H9 (cell line): Measurements from ENCODE around the gene MYO15B. TPM values are rescaled to one million over a fixed set of nuclear protein-coding genes. Genes with fewer than 3 reads are reported as not detected.

Experiments
- DNase-seq: peaks from one replicate; pipeline ENCODE4 v3.0.0-alpha.2; 2017
- H2AFZ ChIP-seq: one replicate; pipeline ENCODE4 v1.6.1; 2013; ENCODE audit warnings: mild to moderate bottlenecking, low read length, control low read depth, moderate library complexity
- H2AK5ac ChIP-seq: 2 replicates; pipeline ENCODE4 v1.6.1; 2013; ENCODE audit warnings: low read length, control low read depth, mixed read lengths; ENCODE audit not compliant: insufficient read length
- H2BK120ac ChIP-seq: one replicate; pipeline ENCODE4 v1.6.1; 2013; ENCODE audit warnings: low read depth, mild to moderate bottlenecking, low read length, control low read depth, inconsistent platforms; ENCODE audit not compliant: poor library complexity, severe bottlenecking
- H2BK12ac ChIP-seq: 2 replicates; pipeline ENCODE4 v1.6.1; 2013; ENCODE audit warnings: low read length, control low read depth, mixed read lengths, low read depth; ENCODE audit not compliant: insufficient read length
- H2BK15ac ChIP-seq: 2 replicates; pipeline ENCODE4 v1.6.1; 2013; ENCODE audit warnings: low read depth, low read length, control low read depth
- H2BK20ac ChIP-seq: one replicate; pipeline ENCODE4 v1.6.1; 2013; ENCODE audit warnings: low read depth, mild to moderate bottlenecking, low read length, control low read depth, inconsistent platforms; ENCODE audit not compliant: poor library complexity, severe bottlenecking
- H2BK5ac ChIP-seq: 2 replicates; pipeline ENCODE4 v1.6.1; 2013; ENCODE audit warnings: low read length, control low read depth, mixed read lengths; ENCODE audit not compliant: insufficient read length
- H3K14ac ChIP-seq: 2 replicates; pipeline ENCODE4 v1.6.1; 2013; ENCODE audit warnings: low read length, control low read depth; ENCODE audit not compliant: insufficient read depth
- H3K18ac ChIP-seq: 2 replicates; pipeline ENCODE4 v1.6.1; 2013; ENCODE audit warnings: low read depth, mild to moderate bottlenecking, mixed read lengths, low read length, control low read depth; ENCODE audit not compliant: insufficient read length
- H3K23ac ChIP-seq: 2 replicates; pipeline ENCODE4 v1.6.1; 2013; ENCODE audit warnings: low read length, control low read depth, mixed read lengths, low read depth; ENCODE audit not compliant: insufficient read length
- H3K23me2 ChIP-seq: 2 replicates; pipeline ENCODE4 v1.6.1; 2013; ENCODE audit warnings: low read depth, mild to moderate bottlenecking, mixed read lengths, low read length, control low read depth; ENCODE audit not compliant: insufficient read length, poor library complexity, severe bottlenecking
- H3K27ac ChIP-seq: 2 replicates; pipeline ENCODE4 v1.5.1; 2013; ENCODE audit warnings: low read length, control low read depth, mixed read lengths, low read depth; ENCODE audit not compliant: insufficient read length
- H3K27me3 ChIP-seq: 2 replicates; pipeline ENCODE4 v1.6.1; 2013; ENCODE audit warnings: low read length, control low read depth, inconsistent platforms; ENCODE audit not compliant: insufficient read depth
- H3K4ac ChIP-seq: 2 replicates; pipeline ENCODE4 v1.6.1; 2013; ENCODE audit warnings: low read depth, mild to moderate bottlenecking, control low read depth, inconsistent platforms, low read length, moderate library complexity
- H3K4me1 ChIP-seq: 2 replicates; pipeline ENCODE4 v1.6.1; 2013; ENCODE audit warnings: low read length, control low read depth, inconsistent platforms; ENCODE audit not compliant: insufficient read depth
- H3K4me2 ChIP-seq: 2 replicates; pipeline ENCODE4 v1.6.1; 2013; ENCODE audit warnings: low read length, control low read depth, mixed read lengths; ENCODE audit not compliant: insufficient read length, insufficient read depth
- H3K56ac ChIP-seq: 2 replicates; pipeline ENCODE4 v1.6.1; 2013; ENCODE audit warnings: low read depth, mild to moderate bottlenecking, mixed read lengths, low read length, control low read depth; ENCODE audit not compliant: insufficient read length
- H3K79me1 ChIP-seq: 2 replicates; pipeline ENCODE4 v1.6.1; 2013; ENCODE audit warnings: low read depth, mild to moderate bottlenecking, moderate library complexity, low read length, control low read depth, inconsistent platforms; ENCODE audit not compliant: insufficient read depth, poor library complexity, severe bottlenecking
- H3K79me2 ChIP-seq: 2 replicates; pipeline ENCODE4 v1.6.1; 2013; ENCODE audit warnings: low read length, control low read depth, inconsistent platforms; ENCODE audit not compliant: insufficient read depth
- H3K9ac ChIP-seq: 2 replicates; pipeline ENCODE4 v1.6.1; 2013; ENCODE audit warnings: low read length, control low read depth, mixed read lengths; ENCODE audit not compliant: insufficient read length; ENCODE audit errors: extremely low read depth
- H3K9me3 ChIP-seq: one replicate; pipeline ENCODE4 v1.6.1; 2013; ENCODE audit warnings: low read depth, low read length, inconsistent platforms; ENCODE audit not compliant: control insufficient read depth
- H3T11ph ChIP-seq: one replicate; pipeline ENCODE4 v1.6.1; 2013; ENCODE audit warnings: mild to moderate bottlenecking, low read length, control low read depth, inconsistent platforms
- H4K20me1 ChIP-seq: one replicate; pipeline ENCODE4 v1.6.1; 2013; ENCODE audit not compliant: control insufficient read depth, insufficient read length, insufficient read depth
- H4K5ac ChIP-seq: 2 replicates; pipeline ENCODE4 v1.6.1; 2013; ENCODE audit warnings: low read depth, mild to moderate bottlenecking, mixed read lengths, low read length, control low read depth; ENCODE audit not compliant: insufficient read length
- H4K8ac ChIP-seq: replicated peaks from 2 replicates; pipeline ENCODE4 v1.6.1; 2013; ENCODE audit warnings: low read length, control low read depth, mixed read lengths, low read depth; ENCODE audit not compliant: insufficient read length
- H4K91ac ChIP-seq: 2 replicates; pipeline ENCODE4 v1.6.1; 2013; ENCODE audit warnings: low read depth, mild to moderate bottlenecking, moderate library complexity, mixed read lengths, low read length, control low read depth; ENCODE audit not compliant: insufficient read length
- H3K27ac Mint-ChIP-seq, 3 experiments: 2 replicates in 2 of 3; 3 replicates in 1 of 3; pipeline ENCODE4 v1.8.0; 2020 to 2021; ENCODE audit warnings: mixed read lengths in 3 of 3, mild to moderate bottlenecking in 1 of 3, moderate library complexity in 1 of 3
- H3K27me3 Mint-ChIP-seq: 2 replicates; pipeline ENCODE4 v1.8.0; 2021; ENCODE audit warnings: low read depth, mild to moderate bottlenecking, moderate library complexity, mixed read lengths
- H3K36me3 Mint-ChIP-seq, 3 experiments: 2 replicates in 2 of 3; 3 replicates in 1 of 3; pipeline ENCODE4 v1.8.0; 2020 to 2021; ENCODE audit warnings: low read depth in 3 of 3, mixed read lengths in 3 of 3; ENCODE audit not compliant: insufficient read depth in 1 of 3
- H3K4me1 Mint-ChIP-seq, 2 experiments: 2 replicates each; pipeline ENCODE4 v1.8.0; 2020; ENCODE audit warnings: mixed read lengths in 2 of 2
- H3K4me3 Mint-ChIP-seq, 2 experiments: 2 replicates in 1 of 2; 3 replicates in 1 of 2; pipeline ENCODE4 v1.8.0; 2020 to 2021; ENCODE audit warnings: mild to moderate bottlenecking in 2 of 2, mixed read lengths in 2 of 2, moderate library complexity in 1 of 2
- H3K9me3 Mint-ChIP-seq, 2 experiments: 2 replicates in 1 of 2; 3 replicates in 1 of 2; pipeline ENCODE4 v1.8.0; 2020; ENCODE audit warnings: mild to moderate bottlenecking in 2 of 2, mixed read lengths in 2 of 2, moderate library complexity in 1 of 2
- CTCF ChIP-seq: fragments of 200-600 bp; sonication (generic); conservative IDR thresholded peaks from 3 replicates; pipeline ENCODE4 v1.8.0; 2021; ENCODE audit warnings: antibody characterized with exemption, mild to moderate bottlenecking
- WGBS: extraction: QIAGEN DNeasy Blood & Tissue Kit; methylation state at CpG from one replicate; pipeline ENCODE4 v1.1.7; 2013; ENCODE audit warnings: missing lambda C conversion rate, low lambda C conversion rate, mixed read lengths; ENCODE audit not compliant: insufficient read length; ENCODE audit errors: extremely low coverage; 5-methylcytosine and 5-hydroxymethylcytosine counted together
- total RNA-seq: library from RNA; stranded (reverse); gene quantifications from 2 replicates; pipeline ENCODE4 v1.2.1, GENCODE V29; 2021

Gene MYO15B
- total RNA-seq, 1 experiment from 2014 or later: 41.9 TPM

GRCh38 chr17:75619506-75620431 lies 32.2 kb downstream of the MYO15B start:
- no peaks in the 10 kb centered on the region for H3K9me3 Mint-ChIP-seq
- Histone ChIP-seq H2BK20ac (no peak overlapping the region), H3T11ph (no peak overlapping the region), H2BK15ac (no peak overlapping the region), H3K18ac (no peak overlapping the region), H3K79me1 (no peaks in the 10 kb centered on the region), H2AK5ac (no peak overlapping the region), H3K27me3 (no peaks in the 10 kb centered on the region; the same call in 1 of the 2 replicates), H3K9me3 (no peaks in the 10 kb centered on the region), H3K14ac (no peak overlapping the region), H3K4ac (no peak overlapping the region), H3K27ac (no peak overlapping the region), H4K91ac (no peak overlapping the region), H3K4me2 (no peak overlapping the region), H2BK12ac (no peak overlapping the region), H3K23ac (no peak overlapping the region), H3K4me1 (no peaks in the 10 kb centered on the region), H3K56ac (no peak overlapping the region), H4K8ac (no peak overlapping the region), H2BK5ac (no peak overlapping the region), H3K79me2 (no peaks in the 10 kb centered on the region), H2AFZ (no peak overlapping the region), H4K20me1 (no peaks in the 10 kb centered on the region), H3K9ac (no peak overlapping the region), H2BK120ac (no peak overlapping the region), H4K5ac (no peak overlapping the region), H3K23me2 (no peaks in the 10 kb centered on the region)
- no peaks in the 10 kb centered on the region for H3K36me3 Mint-ChIP-seq
- peaks cover 8% of the 10 kb centered on the region for H3K27me3 Mint-ChIP-seq
- TF ChIP-seq CTCF: peak; percentile 83
- WGBS: no CpG with 5 or more reads among the region's 36 CpGs
- H3K4me1 Mint-ChIP-seq: peaks cover 0 to 5% of the 10 kb centered on the region in 2 experiments; a peak in 1 of 4 replicates
- H3K27ac Mint-ChIP-seq: no peak overlapping the region
- peak; percentile 96 for DNase-seq
- H3K4me3 Mint-ChIP-seq: no peak overlapping the region; a peak in 1 of 5 replicates
